KMS-11 (cell line): ENCODE results near the gene SEC24D.
A peak's percentile ranks its signal among the peaks of the same experiment; 100 is the strongest.

Source experiments
- H2AFZ ChIP-seq: fragments of 200-600 bp; sonication (generic); 2 replicates; pipeline ENCODE4 v1.6.1; 2016; ENCODE audit warnings: antibody characterized with exemption, mixed run types, low read depth
- H3K27ac ChIP-seq: fragments of 200-600 bp; sonication (generic); 2 replicates; pipeline ENCODE4 v1.6.1; 2016; ENCODE audit warnings: mild to moderate bottlenecking, mixed run types
- H3K27me3 ChIP-seq: fragments of 200-600 bp; sonication (generic); 2 replicates; pipeline ENCODE4 v1.6.1; 2017; ENCODE audit warnings: mild to moderate bottlenecking, low read depth, mixed run types, moderate library complexity; ENCODE audit not compliant: insufficient read depth
- H3K36me3 ChIP-seq: fragments of 200-600 bp; sonication (generic); 2 replicates; pipeline ENCODE4 v1.6.1; 2017; ENCODE audit warnings: mild to moderate bottlenecking, mixed run types; ENCODE audit not compliant: insufficient read depth
- H3K4me1 ChIP-seq: fragments of 200-600 bp; sonication (generic); 2 replicates; pipeline ENCODE4 v1.6.1; 2016; ENCODE audit warnings: mild to moderate bottlenecking, low read depth, mixed run types; ENCODE audit not compliant: poor library complexity, severe bottlenecking
- H3K4me2 ChIP-seq: fragments of 200-600 bp; sonication (generic); 2 replicates; pipeline ENCODE4 v1.7.0; 2016; ENCODE audit warnings: mild to moderate bottlenecking, mixed run types
- H3K4me3 ChIP-seq: fragments of 200-600 bp; sonication (generic); IDR thresholded peaks from 2 replicates; pipeline ENCODE4 v1.6.1; 2017; ENCODE audit warnings: low read depth, low read length, mixed read lengths; ENCODE audit not compliant: insufficient read depth
- H3K79me2 ChIP-seq: fragments of 200-600 bp; sonication (generic); 2 replicates; pipeline ENCODE4 v1.6.1; 2016; ENCODE audit warnings: low read depth, mixed run types; ENCODE audit not compliant: insufficient read depth
- H3K9ac ChIP-seq: fragments of 200-600 bp; sonication (generic); 2 replicates; pipeline ENCODE4 v1.6.1; 2016; ENCODE audit warnings: mild to moderate bottlenecking, mixed run types
- H4K20me1 ChIP-seq: fragments of 200-600 bp; sonication (generic); 2 replicates; pipeline ENCODE4 v1.6.1; 2016; ENCODE audit warnings: mild to moderate bottlenecking, mixed run types; ENCODE audit not compliant: insufficient read depth
- CTCF ChIP-seq: fragments of 200-600 bp; sonication (generic); conservative IDR thresholded peaks from 2 replicates; pipeline ENCODE4 v1.6.1; 2017; ENCODE audit warnings: low read depth, mild to moderate bottlenecking, antibody characterized with exemption, low read length, moderate library complexity, mixed read lengths

Gene SEC24D

GRCh38 chr4:118741301-118741855 lies 94.5 kb downstream of the SEC24D start:
- H3K4me1 ChIP-seq: no peaks in the 10 kb centered on the region
- no peak; the same call in 1 of the 2 replicates for TF ChIP-seq CTCF
- H3K4me2 ChIP-seq: no peak overlapping the region
- H3K27ac ChIP-seq: no peak overlapping the region
- no peaks in the 10 kb centered on the region for H3K79me2 ChIP-seq
- no peaks in the 10 kb centered on the region for H4K20me1 ChIP-seq
- H3K4me3 ChIP-seq: no peak overlapping the region
- H3K36me3 ChIP-seq: no peaks in the 10 kb centered on the region; the same call in 1 of the 2 replicates
- no peak overlapping the region for H2AFZ ChIP-seq
- no peaks in the 10 kb centered on the region for H3K27me3 ChIP-seq
- no peak overlapping the region for H3K9ac ChIP-seq

GRCh38 chr4:118740869-118741268 lies 95.1 kb downstream of the SEC24D start:
- Histone ChIP-seq H2AFZ (no peak overlapping the region), H3K4me2 (no peak overlapping the region), H3K27me3 (no peaks in the 10 kb centered on the region), H3K79me2 (no peaks in the 10 kb centered on the region), H3K36me3 (no peaks in the 10 kb centered on the region; the same call in 1 of the 2 replicates), H3K4me3 (no peak overlapping the region), H3K4me1 (no peaks in the 10 kb centered on the region), H3K27ac (no peak overlapping the region), H4K20me1 (no peaks in the 10 kb centered on the region), H3K9ac (no peak overlapping the region)
- peak; percentile 78 for TF ChIP-seq CTCF

GRCh38 chr4:118739022-118739713 lies 96.8 kb downstream of the SEC24D start:
- no peaks in the 10 kb centered on the region for H3K27me3 ChIP-seq
- no peak overlapping the region for H3K4me3 ChIP-seq
- no peaks in the 10 kb centered on the region for H3K4me1 ChIP-seq
- H4K20me1 ChIP-seq: no peaks in the 10 kb centered on the region
- H3K9ac ChIP-seq: no peak overlapping the region
- no peak for TF ChIP-seq CTCF
- no peak overlapping the region for H2AFZ ChIP-seq
- H3K79me2 ChIP-seq: no peaks in the 10 kb centered on the region
- no peak overlapping the region for H3K27ac ChIP-seq
- H3K36me3 ChIP-seq: no peaks in the 10 kb centered on the region; the same call in 1 of the 2 replicates
- H3K4me2 ChIP-seq: no peak overlapping the region

GRCh38 chr4:118738090-118738489 lies 97.8 kb downstream of the SEC24D start:
- Histone ChIP-seq H3K4me1 (no peaks in the 10 kb centered on the region), H3K4me3 (no peak overlapping the region), H4K20me1 (no peaks in the 10 kb centered on the region), H3K79me2 (no peaks in the 10 kb centered on the region), H3K27me3 (no peaks in the 10 kb centered on the region), H3K9ac (no peak overlapping the region), H3K27ac (no peak overlapping the region), H3K36me3 (no peaks in the 10 kb centered on the region; the same call in 1 of the 2 replicates), H3K4me2 (no peak overlapping the region), H2AFZ (no peak overlapping the region)
- no peak for TF ChIP-seq CTCF
